ENCODE measurements around the gene KDM1B.
"Not testable (repeated sequence)": the region's sequence is repeated elsewhere in the genome, so short reads cannot be mapped to it uniquely, and the experiment has no call there.

KDM1B gene

GRCh38 chr6:18207438-18207837 lies 52.2 kb downstream of the KDM1B start:
- no peak for DNase-seq (ENCODE audit: low spot score)
- Histone ChIP-seq H3K27ac (no peak overlapping the region), H3K4me3 (no peak overlapping the region)
- TF ChIP-seq, protein P1, sequence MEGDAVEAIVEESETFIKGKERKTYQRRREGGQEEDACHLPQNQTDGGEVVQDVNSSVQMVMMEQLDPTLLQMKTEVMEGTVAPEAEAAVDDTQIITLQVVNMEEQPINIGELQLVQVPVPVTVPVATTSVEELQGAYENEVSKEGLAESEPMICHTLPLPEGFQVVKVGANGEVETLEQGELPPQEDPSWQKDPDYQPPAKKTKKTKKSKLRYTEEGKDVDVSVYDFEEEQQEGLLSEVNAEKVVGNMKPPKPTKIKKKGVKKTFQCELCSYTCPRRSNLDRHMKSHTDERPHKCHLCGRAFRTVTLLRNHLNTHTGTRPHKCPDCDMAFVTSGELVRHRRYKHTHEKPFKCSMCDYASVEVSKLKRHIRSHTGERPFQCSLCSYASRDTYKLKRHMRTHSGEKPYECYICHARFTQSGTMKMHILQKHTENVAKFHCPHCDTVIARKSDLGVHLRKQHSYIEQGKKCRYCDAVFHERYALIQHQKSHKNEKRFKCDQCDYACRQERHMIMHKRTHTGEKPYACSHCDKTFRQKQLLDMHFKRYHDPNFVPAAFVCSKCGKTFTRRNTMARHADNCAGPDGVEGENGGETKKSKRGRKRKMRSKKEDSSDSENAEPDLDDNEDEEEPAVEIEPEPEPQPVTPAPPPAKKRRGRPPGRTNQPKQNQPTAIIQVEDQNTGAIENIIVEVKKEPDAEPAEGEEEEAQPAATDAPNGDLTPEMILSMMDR (IDR thresholded peaks at IDR 0.05) = no peak

- Histone ChIP-seq H3K27ac (no peak overlapping the region), H3K4me3 (no peak overlapping the region)
- TF ChIP-seq, protein P1 (IDR thresholded peaks at IDR 0.05) = no peak
- no peak for DNase-seq (ENCODE audit: low spot score)
Observed at GRCh38 chr6:18207949-18208348, 52.7 kb downstream of the KDM1B start.

DNA sequence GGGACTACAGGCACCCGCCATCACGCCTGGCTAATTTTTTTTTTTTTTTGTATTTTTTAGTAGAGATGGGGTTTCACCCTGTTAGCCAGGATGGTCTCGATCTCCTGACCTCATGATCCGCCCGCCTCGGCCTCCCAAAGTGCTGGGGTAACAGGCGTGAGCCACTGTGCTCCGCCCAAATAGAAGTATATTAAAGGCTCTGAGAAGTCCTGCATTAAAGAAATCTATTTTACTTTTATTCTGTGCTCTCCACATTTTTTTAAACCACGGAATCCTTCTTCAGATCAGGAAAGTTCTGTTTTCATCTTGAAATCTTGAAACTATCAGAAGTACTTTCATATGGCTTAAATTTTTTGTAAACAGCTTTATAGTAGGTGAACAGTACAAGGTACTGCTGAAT lies 53.6 kb downstream of the KDM1B start:
- DNase-seq (ENCODE audit: low spot score); H3K4me3 ChIP-seq; H3K27ac ChIP-seq: not testable (repeated sequence)

DNA sequence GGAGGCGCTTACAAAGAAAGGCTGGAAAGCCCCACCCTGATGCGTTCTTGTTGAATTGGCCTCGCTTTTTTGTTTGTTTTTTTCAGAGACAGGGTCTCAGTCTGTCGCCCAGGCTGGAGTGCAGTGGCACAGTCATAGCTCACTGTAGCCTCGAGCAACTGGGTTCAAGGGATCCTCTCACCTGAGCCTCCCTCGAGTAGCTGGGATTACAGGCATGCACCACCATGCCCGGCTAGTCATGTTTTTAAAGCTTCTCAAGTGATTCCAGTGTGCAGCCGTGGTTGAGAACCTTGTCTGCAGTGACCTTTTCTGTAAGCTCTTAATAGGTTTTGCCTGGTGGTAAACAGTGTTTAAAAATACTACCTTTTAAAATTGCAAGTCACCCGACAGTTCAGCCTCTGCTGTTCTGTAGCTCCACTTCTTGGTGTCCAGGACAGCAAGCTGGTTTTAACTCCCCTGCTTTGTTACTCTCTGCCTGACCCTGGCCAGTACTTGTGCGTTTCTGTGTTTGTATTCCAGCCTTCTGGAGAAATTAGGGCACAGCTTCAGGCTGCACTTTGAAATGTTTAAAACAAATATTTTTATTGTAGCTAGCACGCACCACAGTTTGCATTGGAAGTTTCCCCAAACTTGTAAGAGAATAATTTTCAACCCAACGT lies 54.4 kb downstream of the KDM1B start:
- TF ChIP-seq, protein P1 (IDR thresholded peaks at IDR 0.05) = no peak
- Histone ChIP-seq H3K4me3 (no peak overlapping the region), H3K27ac (no peak overlapping the region)
- DNase-seq (ENCODE audit: low spot score) = no peak

GRCh38 chr6:18210707-18211106 lies 55.5 kb downstream of the KDM1B start:
- Histone ChIP-seq H3K27ac (no peak overlapping the region), H3K4me3 (no peak overlapping the region)
- TF ChIP-seq, protein P1 (IDR thresholded peaks at IDR 0.05) = no peak
- DNase-seq (ENCODE audit: low spot score) = no peak

DNA sequence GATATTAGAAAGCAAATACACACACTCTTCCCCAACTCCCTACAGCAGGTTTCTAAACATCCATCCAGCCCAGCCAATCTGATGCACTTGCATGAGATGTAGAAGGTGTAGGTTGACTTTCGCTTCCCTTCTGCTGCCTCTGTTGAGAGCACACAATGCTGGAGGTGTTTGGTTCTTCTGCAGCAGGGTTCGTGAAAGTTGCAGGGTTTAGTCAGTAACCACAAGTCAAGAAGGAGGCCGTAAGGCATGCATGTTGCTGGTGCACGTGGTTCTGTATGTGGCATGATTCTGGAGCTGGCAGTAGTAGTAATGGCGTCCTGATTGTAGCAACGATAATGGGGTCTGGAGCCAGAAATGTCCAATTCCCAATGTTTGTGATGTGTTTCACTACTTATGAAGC lies 56.1 kb downstream of the KDM1B start:
- no peak overlapping the region for H3K27ac ChIP-seq
- no peak for DNase-seq (ENCODE audit: low spot score)
- H3K4me3 ChIP-seq = no peak overlapping the region
- TF ChIP-seq, protein P1 (IDR thresholded peaks at IDR 0.05) = no peak

DNA sequence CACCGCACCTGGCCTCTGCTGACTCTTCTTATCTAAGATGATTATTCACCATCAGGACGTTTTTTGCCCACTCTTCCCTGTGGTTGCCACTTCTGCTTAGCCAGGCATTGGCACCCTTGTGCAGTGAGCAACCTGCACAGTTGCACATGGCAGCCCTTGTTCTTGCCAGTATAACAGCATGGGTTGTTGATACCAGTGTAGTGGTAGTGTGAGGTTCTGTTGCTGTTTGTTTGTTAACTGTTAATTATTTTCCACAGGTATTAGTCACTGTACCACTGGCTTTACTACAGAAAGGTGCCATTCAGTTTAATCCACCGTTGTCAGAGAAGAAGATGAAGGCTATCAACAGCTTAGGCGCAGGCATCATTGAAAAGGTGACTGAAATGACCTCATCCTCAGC lies 57.0 kb downstream of the KDM1B start:
- TF ChIP-seq, protein P1 (IDR thresholded peaks at IDR 0.05) = no peak
- DNase-seq (ENCODE audit: low spot score) = no peak
- Histone ChIP-seq H3K4me3 (no peak overlapping the region), H3K27ac (no peak overlapping the region)
